K562 (cell line): Measurements from ENCODE around the gene AGR2. TPM values are rescaled to one million over a fixed set of nuclear protein-coding genes. Genes with fewer than 3 reads are reported as not detected.
A peak's percentile ranks its signal among the peaks of the same experiment; 100 is the strongest.

Source experiments
- ATAC-seq: fragments of 200-7000 bp; cut with Tn5 transposase; 3 replicates; pipeline ENCODE4 v1.9.1; 2020; ENCODE audit warnings: moderate library complexity
- BruUV-seq: library from RNA; stranded (reverse); fragments of 400-500 nt; replicated peaks from 2 replicates; lab custom pipeline; 2021; lab: Mats Ljungman, UMichigan
- CTCF ChIA-PET: fragments of 300-600 bp; formaldehyde crosslinking; extraction: SDS; loops from one replicate; lab custom pipeline; 2021; ENCODE audit warnings: low intra/inter-chr PET ratio; lab: Yijun Ruan, JAX
- POLR2A ChIA-PET: fragments of 300-600, 350-650 bp; sonication (Branson Sonifier 250); formaldehyde crosslinking; extraction: SDS; loops from one replicate; lab custom pipeline; 2021; ENCODE audit warnings: antibody characterized with exemption, inconsistent platforms; lab: Yijun Ruan, JAX
- DNase-seq, 4 experiments: peaks; one replicate each; pipeline versions ENCODE4 v3.0.0 to v3.0.0-alpha.2; 2011 to 2018; ENCODE audit warnings: low spot score in 3 of 4, mixed read lengths in 3 of 4; ENCODE audit errors: extremely low read depth in 1 of 4
- FAIRE-seq: peaks from 2 replicates; lab custom pipeline; 2011; peaks lifted over from hg19 to GRCh38; lab: Jason Lieb, UNC
- H2AFZ ChIP-seq: 2 replicates; pipeline ENCODE4 v1.6.0; 2011; ENCODE audit warnings: low read depth, low read length, control low read depth, inconsistent platforms
- H3K27ac ChIP-seq: fragments of 200-600 bp; 3 replicates; pipeline ENCODE4 v1.8.0; 2011; ENCODE audit warnings: low read depth, mild to moderate bottlenecking, control low read depth, inconsistent platforms, low read length, moderate library complexity, mixed read lengths; ENCODE audit errors: extremely low read depth
- H3K27me3 ChIP-seq, 2 experiments: fragments of 300-600 bp in 1 of 2; 2 replicates in 1 of 2; 3 replicates in 1 of 2; pipeline versions ENCODE4 v1.6.0 to v1.8.0; 2011; ENCODE audit warnings: inconsistent platforms in 2 of 2, low read length in 2 of 2, mild to moderate bottlenecking in 1 of 2, mixed read lengths in 1 of 2, moderate library complexity in 1 of 2; ENCODE audit not compliant: control insufficient read depth in 2 of 2, insufficient read depth in 2 of 2
- H3K36me3 ChIP-seq: fragments of 300-600 bp; 3 replicates; pipeline ENCODE4 v1.8.0; 2011; ENCODE audit warnings: mild to moderate bottlenecking, low read length, inconsistent platforms; ENCODE audit not compliant: control insufficient read depth, insufficient read depth
- H3K4me1 ChIP-seq, 2 experiments: fragments of 200-600 bp in 1 of 2; replicated peaks in 1 of 2; 2 replicates in 1 of 2; 3 replicates in 1 of 2; pipeline versions ENCODE4 v1.5.1 to v1.8.0; 2011; ENCODE audit warnings: inconsistent platforms in 2 of 2, low read length in 2 of 2, mild to moderate bottlenecking in 1 of 2, mixed read lengths in 1 of 2, moderate library complexity in 1 of 2; ENCODE audit not compliant: control insufficient read depth in 2 of 2, insufficient read depth in 2 of 2
- H3K4me2 ChIP-seq: 2 replicates; pipeline ENCODE4 v1.6.1; 2011; ENCODE audit warnings: low read length, control low read depth, inconsistent platforms, mixed read lengths; ENCODE audit not compliant: insufficient read depth
- H3K4me3 ChIP-seq: fragments of 200-600 bp; sonication (generic), shearing (Covaris generic); 2 replicates; pipeline ENCODE4 v1.5.1; 2016; ENCODE audit warnings: control low read depth, inconsistent platforms
- H3K79me2 ChIP-seq: fragments of 200-600 bp; 3 replicates; pipeline ENCODE4 v1.8.0; 2011; ENCODE audit warnings: low read length, inconsistent platforms; ENCODE audit not compliant: control insufficient read depth, insufficient read depth
- H3K9ac ChIP-seq, 2 experiments: 2 replicates each; pipeline versions ENCODE4 v1.6.0 to v1.6.1; 2011; ENCODE audit warnings: low read depth in 2 of 2, low read length in 2 of 2, control low read depth in 1 of 2, inconsistent platforms in 1 of 2, mild to moderate bottlenecking in 1 of 2, mixed read lengths in 1 of 2; ENCODE audit not compliant: insufficient read depth in 1 of 2
- H3K9me1 ChIP-seq: one replicate; pipeline ENCODE4 v1.6.0; 2011; ENCODE audit warnings: inconsistent platforms, mild to moderate bottlenecking, low read length, moderate library complexity; ENCODE audit not compliant: control insufficient read depth, insufficient read depth
- H3K9me3 ChIP-seq: replicated peaks from 2 replicates; pipeline ENCODE4 v1.5.1; 2011; ENCODE audit warnings: low read depth, low read length, inconsistent platforms; ENCODE audit not compliant: control insufficient read depth, insufficient read depth
- H4K20me1 ChIP-seq: replicated peaks from 2 replicates; pipeline ENCODE4 v1.6.1; 2011; ENCODE audit warnings: low read length, inconsistent platforms, mixed read lengths; ENCODE audit not compliant: control insufficient read depth, insufficient read depth
- C11orf30 ChIP-seq: fragments of 450-650 bp; IDR thresholded peaks from 2 replicates; pipeline ENCODE4 v1.6.1; 2016; ENCODE audit warnings: low read depth, mild to moderate bottlenecking
- CHD1 ChIP-seq: fragments of 200-600 bp; sonication (generic); IDR thresholded peaks from one replicate; pipeline ENCODE4 v1.6.1; 2012; ENCODE audit warnings: mild to moderate bottlenecking, moderate library complexity, low read length, inconsistent platforms
- MAFF ChIP-seq: IDR thresholded peaks from 2 replicates; pipeline ENCODE4 v1.6.1; 2012; ENCODE audit warnings: low read length, improper control_type of control experiment
- PHTF2 ChIP-seq: fragments of 250-450 bp; sonication (Bioruptor Pico); IDR thresholded peaks from 2 replicates; pipeline ENCODE4 v1.5.0; 2021; ENCODE audit warnings: mild to moderate bottlenecking
- TSHZ1 ChIP-seq: fragments of 250-450 bp; sonication (Bioruptor Pico); IDR thresholded peaks from 2 replicates; pipeline ENCODE4 v1.4.0; 2020; ENCODE audit warnings: mild to moderate bottlenecking, moderate library complexity
- ZNF316 ChIP-seq: fragments of 450-650 bp; IDR thresholded peaks from 2 replicates; pipeline ENCODE4 v1.6.1; 2016
- ZSCAN32 ChIP-seq: fragments of 450-650 bp; formaldehyde crosslinking; IDR thresholded peaks from 2 replicates; pipeline ENCODE4 v1.4.0; 2020; ENCODE audit warnings: mild to moderate bottlenecking, moderate library complexity
- whole genome bisulfite sequencing: fragments of 100-300 bp; shearing (Covaris generic); methylation state at CpG from one replicate; pipeline ENCODE4 v1.1.6; 2016; ENCODE audit warnings: low coverage, mixed read lengths; ENCODE audit not compliant: insufficient coverage; ENCODE audit errors: missing lambda C conversion rate; 5-methylcytosine and 5-hydroxymethylcytosine counted together
- in situ Hi-C: fragments of 300-500 bp; cut with MboI; formaldehyde crosslinking; loops from 4 replicates; pipeline ENCODE4 v1.15.0; 2018; ENCODE audit warnings: inconsistent platforms, mixed read lengths
- intact Hi-C: fragments of 100-400 bp; cut with micrococcal nuclease; formaldehyde crosslinking; loops from 2 replicates; pipeline ENCODE4 v1.14.2; 2022
- polyA plus RNA-seq, 8 experiments: library from polyadenylated mRNA; depleted of rRNA in 4 of 8; stranded (reverse) in 5 of 8; unstranded in 3 of 8; fragments of >200 nt; fragmentation: Nextera tagmentation in 2 of 8; fragmentation: Illumina TruSeq in 1 of 8; extraction: Ambion mirVana in 2 of 8; extraction: Trizol in 1 of 8; gene quantifications; 2 replicates each; pipeline versions ENCODE4 v1.2.1 to v1.2.3, GENCODE V29; 2011 to 2014; ENCODE audit warnings: inconsistent platforms in 1 of 8, missing spikeins in 1 of 8
- total RNA-seq, 7 experiments: library from RNA; depleted of rRNA in 6 of 7; stranded (reverse); fragments of >200 nt in 6 of 7; fragmentation: Illumina TruSeq in 2 of 7; extraction: Trizol in 2 of 7; gene quantifications; 2 replicates each; pipeline versions ENCODE4 v1.2.1 to v1.2.3, GENCODE V29; 2011 to 2021; ENCODE audit warnings: low replicate concordance in 1 of 7

The AGR2 gene
- total and polyA plus RNA-seq, 9 of the 15 experiments (the other 6 are each of a cell fraction or from before 2014, with no cell fraction given): 0.66 TPM; not detected in 8

- no peak for TF ChIP-seq PHTF2
- peak; percentile 22; the same call in 1 of the 2 replicates for TF ChIP-seq C11orf30
- peak; percentile 27 for TF ChIP-seq MAFF
- peak; percentile 52; the same call in 1 of the 2 replicates for TF ChIP-seq ZNF316
- TF ChIP-seq CHD1: no peak
- TF ChIP-seq ZSCAN32: no peak
- FAIRE-seq (no peak), DNase-seq (no peak), ATAC-seq (peak; percentile 39; the same call in 1 of the 3 replicates)
- BruUV-seq: no TSS peak
- H3K9me1 ChIP-seq: no peaks in the 10 kb centered on the region
- H3K4me1 ChIP-seq: peaks cover 0 to 3% of the 10 kb centered on the region in 2 experiments; a peak in 1 of 5 replicates
- in situ Hi-C loops: no loop called here
- ChIA-PET CTCF (interaction anchor here (0.7 kb wide), 1 partner anchor 116 kb away, joined by 4 read pairs; no protein-coding TSS in a partner anchor), POLR2A (interaction anchor here (0.9 kb wide), 2 partner anchors 12 to 14 kb away, joined by 3 to 4 read pairs; no protein-coding TSS in a partner anchor)
- intact Hi-C loops: loop anchor here (1.0 to 5.0 kb wide), 2 partner anchors 104 to 117 kb away; no protein-coding TSS in a partner anchor
- 3% methylated on average over 4 of the region's 4 CpGs for WGBS
- no peak overlapping the region for H3K27ac ChIP-seq
- H3K4me3 ChIP-seq: no peak overlapping the region
- H3K9me3 ChIP-seq: no peaks in the 10 kb centered on the region
- H3K4me2 ChIP-seq: no peak overlapping the region
- no peaks in the 10 kb centered on the region for H3K79me2 ChIP-seq
- no peak overlapping the region for H2AFZ ChIP-seq
- no peaks in the 10 kb centered on the region for H3K36me3 ChIP-seq
- no peak overlapping the region for H3K9ac ChIP-seq
- H4K20me1 ChIP-seq: no peaks in the 10 kb centered on the region
- H3K27me3 ChIP-seq: peaks cover 0 to 8% of the 10 kb centered on the region in 2 experiments; a peak in 3 of 5 replicates
These were observed 3.2 kb downstream of the AGR2 start for GRCh38 chr7:16801579-16801978.

- ChIA-PET CTCF (interaction anchor here (0.7 kb wide), 1 partner anchor 117 kb away, joined by 4 read pairs; no protein-coding TSS in a partner anchor), POLR2A (interaction anchor here (0.9 kb wide), 2 partner anchors 12 to 14 kb away, joined by 3 to 4 read pairs; no protein-coding TSS in a partner anchor)
- H3K4me1 ChIP-seq: peaks cover 0 to 3% of the 10 kb centered on the region in 2 experiments; a peak in 1 of 5 replicates
- no TSS peak for BruUV-seq
- no peak overlapping the region for H2AFZ ChIP-seq
- DNase-seq (peak; percentile 15 to 66 (median 38)), FAIRE-seq (peak; percentile 19), ATAC-seq (peak; percentile 88)
- no peak overlapping the region for H3K4me2 ChIP-seq
- H3K9ac ChIP-seq: no peak overlapping the region
- peaks cover 0 to 8% of the 10 kb centered on the region in 2 experiments; a peak in 3 of 5 replicates for H3K27me3 ChIP-seq
- intact Hi-C loops: loop anchor here (1.0 to 5.0 kb wide), 2 partner anchors 104 to 117 kb away; no protein-coding TSS in a partner anchor
- H3K27ac ChIP-seq: no peak overlapping the region
- no peaks in the 10 kb centered on the region for H4K20me1 ChIP-seq
- no peaks in the 10 kb centered on the region for H3K36me3 ChIP-seq
- H3K4me3 ChIP-seq: no peak overlapping the region
- in situ Hi-C loops: no loop called here
- H3K79me2 ChIP-seq: no peaks in the 10 kb centered on the region
- no peaks in the 10 kb centered on the region for H3K9me3 ChIP-seq
- no peaks in the 10 kb centered on the region for H3K9me1 ChIP-seq
- TF ChIP-seq TSHZ1 (CRISPR knock-in tag): no peak
These were observed 3.7 kb downstream of the AGR2 start for GRCh38 chr7:16801111-16801542.
